NCI-H1048 (cell line): ENCODE data around the gene C1orf198.

Source experiments
- DNase-seq: peaks from one replicate; lab custom pipeline; 2025; lab: John Stamatoyannopoulos, UW

Gene C1orf198

GRCh38 chr1:230809256-230809990 is 58.9 kb downstream of the C1orf198 start:
- no peak for DNase-seq

GRCh38 chr1:230808281-230808872 is 59.9 kb downstream of the C1orf198 start:
- no peak for DNase-seq

- no peak for DNase-seq
Observed at GRCh38 chr1:230807561-230808280, 60.6 kb downstream of the C1orf198 start.

GRCh38 chr1:230807029-230807428 is 61.3 kb downstream of the C1orf198 start:
- DNase-seq, result no peak

GRCh38 chr1:230806552-230806951 is 61.8 kb downstream of the C1orf198 start:
- no peak for DNase-seq

- DNase-seq, result no peak
Observed at GRCh38 chr1:230804396-230804795, 63.9 kb downstream of the C1orf198 start.

- DNase-seq, result no peak
Observed at GRCh38 chr1:230800891-230801840, 67.2 kb downstream of the C1orf198 start.

- no peak for DNase-seq
Observed at GRCh38 chr1:230798491-230798890, 69.8 kb downstream of the C1orf198 start.

GRCh38 chr1:230797942-230798365 is 70.4 kb downstream of the C1orf198 start:
- peak; percentile 16 for DNase-seq

- DNase-seq, result no peak
Observed at GRCh38 chr1:230797376-230797920, 70.9 kb downstream of the C1orf198 start.

- DNase-seq, result no peak
Observed at GRCh38 chr1:230796626-230797025, 71.7 kb downstream of the C1orf198 start.

- no peak for DNase-seq
Observed at GRCh38 chr1:230794871-230795605, 73.3 kb downstream of the C1orf198 start.

GRCh38 chr1:230794431-230794830 is 73.9 kb downstream of the C1orf198 start:
- no peak for DNase-seq

GRCh38 chr1:230793463-230793745 is 74.9 kb downstream of the C1orf198 start:
- no peak for DNase-seq

- DNase-seq, result no peak
Observed at GRCh38 chr1:230792691-230793462, 75.4 kb downstream of the C1orf198 start.

- no peak for DNase-seq
Observed at GRCh38 chr1:230791986-230792564, 76.2 kb downstream of the C1orf198 start.

- no peak for DNase-seq
Observed at GRCh38 chr1:230790026-230790425, 78.3 kb downstream of the C1orf198 start.

GRCh38 chr1:230788561-230789275 is 79.6 kb downstream of the C1orf198 start:
- DNase-seq, result no peak

GRCh38 chr1:230787471-230787870 is 80.8 kb downstream of the C1orf198 start:
- no peak for DNase-seq
